Mammary microvascular endothelial cell (primary cell): ENCODE measurements around the gene TMEM86B. TPM values are rescaled to one million over a fixed set of nuclear protein-coding genes. Genes with fewer than 3 reads are reported as not detected.

Experiments
- total RNA-seq: library from RNA; depleted of rRNA; stranded (reverse); fragments of >200 nt; gene quantifications from 2 replicates; pipeline ENCODE4 v1.2.3, GENCODE V29; 2015

Gene TMEM86B, protein sequence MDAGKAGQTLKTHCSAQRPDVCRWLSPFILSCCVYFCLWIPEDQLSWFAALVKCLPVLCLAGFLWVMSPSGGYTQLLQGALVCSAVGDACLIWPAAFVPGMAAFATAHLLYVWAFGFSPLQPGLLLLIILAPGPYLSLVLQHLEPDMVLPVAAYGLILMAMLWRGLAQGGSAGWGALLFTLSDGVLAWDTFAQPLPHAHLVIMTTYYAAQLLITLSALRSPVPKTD
- 0.27 and 1.7 TPM in 2 replicates for total RNA-seq

DNA sequence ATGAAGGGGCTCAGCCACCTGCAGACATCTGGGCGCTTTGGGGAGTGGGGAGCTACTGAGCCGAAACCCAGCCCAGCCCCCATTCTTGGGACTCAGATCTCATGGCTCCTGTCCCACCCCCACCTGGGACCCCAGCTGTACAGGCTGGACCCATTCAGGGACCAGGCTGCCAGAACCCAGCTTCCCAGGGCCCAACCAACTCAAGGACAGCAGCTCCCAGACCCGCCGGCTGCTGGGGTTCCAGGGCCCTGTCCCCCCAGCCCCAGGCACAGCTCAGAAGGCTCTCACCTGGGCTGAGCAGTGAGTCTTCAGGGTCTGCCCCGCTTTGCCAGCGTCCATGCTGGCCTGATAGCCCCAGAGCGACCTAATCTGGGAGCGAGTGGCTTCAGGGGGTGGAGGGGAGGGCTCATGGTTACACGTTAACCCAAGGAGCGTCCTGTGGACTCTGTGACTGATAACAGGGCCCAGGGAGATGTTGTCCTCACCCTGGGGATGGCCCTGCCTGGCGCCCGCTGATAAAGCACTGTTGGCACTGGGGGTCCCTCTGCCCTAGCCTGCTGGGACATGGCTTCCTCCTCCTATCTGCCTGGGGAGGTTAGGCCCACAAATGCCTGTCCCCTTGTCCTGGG is at the start of gene TMEM86B:
TSS of gene TMEM86B (minus strand) at position 361 of the 629 bp plus-strand sequence. CDS start at position 339, 22 bp downstream.

DNA sequence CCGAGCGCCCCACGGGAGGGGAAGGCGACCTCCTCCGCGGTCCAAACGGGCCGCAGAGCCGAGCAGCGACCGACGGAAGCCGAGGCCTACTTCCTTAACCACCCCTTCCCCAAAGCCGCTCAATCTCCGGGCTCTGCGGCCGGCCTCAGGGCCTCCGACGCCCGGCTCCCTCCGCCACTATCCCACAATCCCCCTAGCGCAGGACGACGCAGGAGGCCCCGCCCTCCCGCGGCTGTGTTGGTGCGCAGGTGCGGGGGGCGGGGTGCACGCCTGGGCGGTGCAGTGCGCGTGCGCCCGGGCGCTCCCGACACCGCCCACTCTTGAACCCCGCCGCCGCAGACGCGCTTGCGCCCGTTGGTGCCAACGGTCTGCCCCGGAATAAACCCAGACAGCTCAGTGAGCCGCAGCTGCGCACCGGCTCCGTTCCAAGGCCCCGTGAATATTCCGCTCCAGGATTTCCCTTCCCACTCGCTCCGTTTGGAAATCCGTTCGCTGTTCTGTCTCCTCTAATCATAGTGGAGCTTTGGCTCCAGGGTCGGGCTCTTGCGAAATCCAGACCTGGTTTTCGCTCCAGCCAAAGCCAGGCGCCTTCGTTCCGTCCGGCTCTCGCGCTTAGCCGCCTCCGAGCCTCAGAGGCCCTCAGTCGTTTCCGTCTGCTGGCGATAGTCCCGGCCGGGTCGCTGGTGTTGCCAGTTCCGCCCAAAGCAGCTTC is 30.4 kb upstream of the TMEM86B start, which contains the start of gene PPP6R1:
TSS of gene PPP6R1 (minus strand) at position 190 of the 712 bp plus-strand sequence. CDS start 11,914 bp downstream, outside the sequence.

DNA sequence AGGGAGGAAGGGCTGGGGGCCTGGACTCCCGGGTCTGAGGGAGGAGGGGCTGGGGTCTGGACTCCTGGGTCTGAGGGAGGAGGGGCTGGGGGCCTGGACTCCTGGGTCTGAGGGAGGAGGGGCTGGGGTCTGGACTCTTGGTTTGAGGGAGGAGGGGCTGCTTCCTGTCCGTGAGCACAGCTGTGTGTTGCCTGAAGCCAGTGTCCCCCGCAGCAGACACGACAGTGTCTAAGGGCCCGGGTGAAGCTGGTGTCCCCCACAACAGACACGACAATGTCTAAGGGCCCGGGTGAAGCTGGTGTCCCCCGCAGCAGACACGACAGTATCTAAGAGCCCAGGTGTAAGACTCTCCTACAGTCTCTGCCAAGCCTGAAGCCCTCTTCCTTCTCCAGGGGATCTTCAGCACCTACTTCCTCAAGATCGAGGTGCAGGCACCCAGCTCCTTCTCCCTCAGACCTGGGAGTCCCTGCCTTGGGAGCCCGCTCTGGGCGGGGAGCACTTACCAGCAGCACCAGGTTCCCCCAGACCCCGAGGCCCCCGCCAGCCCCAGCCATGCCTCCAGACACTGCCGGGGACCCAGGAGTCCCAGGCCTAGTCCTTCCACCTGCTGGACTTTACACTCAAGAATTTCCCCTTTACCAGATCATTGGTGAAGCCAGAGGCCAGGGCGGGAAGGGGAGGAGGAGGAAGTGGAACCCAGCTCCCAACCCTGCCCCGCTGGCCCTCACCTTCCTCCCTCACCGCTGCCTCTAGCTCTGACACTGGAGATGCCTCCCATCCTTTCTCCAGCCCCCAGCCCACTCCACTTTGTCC is 19.5 kb downstream of the TMEM86B start, which contains the start of gene PTPRH:
TSS of gene PTPRH (minus strand) at position 622 of the 813 bp plus-strand sequence. CDS start at position 554, 68 bp downstream.

DNA sequence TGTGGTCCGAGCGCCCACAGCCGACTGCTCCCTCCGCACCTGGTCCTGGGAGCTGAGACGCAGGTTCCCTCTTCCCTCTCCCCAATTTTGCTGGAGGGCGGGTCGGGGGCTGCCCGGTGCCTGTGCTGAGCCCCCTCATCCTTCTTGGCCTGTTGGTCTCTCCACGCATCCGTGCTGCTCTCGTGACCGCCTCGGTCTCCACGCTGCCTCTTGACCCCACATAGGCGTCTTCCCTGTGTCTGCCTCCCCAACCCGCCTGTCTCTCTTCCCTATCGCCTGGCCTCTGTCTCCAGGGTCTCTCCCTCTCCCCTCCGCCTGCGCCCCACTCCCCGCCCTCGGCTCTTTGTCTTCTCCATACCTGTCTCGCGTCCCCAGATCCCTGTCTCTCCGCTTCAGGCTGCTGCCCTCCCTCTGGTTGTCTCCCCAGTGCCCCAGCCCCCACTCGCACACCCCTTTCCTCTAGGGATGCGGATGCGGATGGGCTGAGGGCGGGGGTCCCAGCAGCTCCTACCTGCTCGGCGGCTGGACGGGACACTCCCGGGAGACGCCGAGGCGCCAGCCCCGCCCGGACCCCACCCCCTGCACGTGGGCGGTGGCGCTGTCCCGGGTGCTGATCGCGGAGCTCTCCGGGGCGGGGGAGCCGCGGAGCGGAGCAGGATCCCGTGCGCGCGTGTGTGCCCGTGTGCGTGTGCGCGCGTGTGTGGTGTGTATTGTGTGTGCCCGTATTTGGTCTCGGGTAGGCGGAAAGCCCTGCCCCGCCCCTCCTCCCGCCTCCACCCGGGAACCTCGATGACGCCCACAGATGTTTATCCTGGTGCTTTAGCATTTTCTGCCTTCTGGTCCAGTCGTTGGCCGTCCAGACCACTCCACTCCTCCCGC is 48.7 kb downstream of the TMEM86B start, which contains the start of gene SYT5:
TSS of gene SYT5 (minus strand) at position 684 of the 879 bp plus-strand sequence. CDS start 1,248 bp downstream, outside the sequence.

Other genes with a start within 250 kb of the TMEM86B start
- gene GP6, start 190.5 kb downstream of the TMEM86B start, total RNA-seq: not detected in 2 replicates
- gene RDH13, start 165.6 kb downstream of the TMEM86B start, total RNA-seq: 8.1 and 8.8 TPM in 2 replicates
- 12.6 and 14.7 TPM in 2 replicates for gene EPS8L1, start 152.9 kb downstream of the TMEM86B start, total RNA-seq
- 58.8 and 64.1 TPM in 2 replicates for gene PPP1R12C, start 111.1 kb downstream of the TMEM86B start, total RNA-seq
- 0.79 and 3.1 TPM in 2 replicates for gene TNNT1, start 79.6 kb downstream of the TMEM86B start, total RNA-seq
- gene TNNI3, start 71.0 kb downstream of the TMEM86B start, total RNA-seq: not detected in 2 replicates
- 0.79 and 1.8 TPM in 2 replicates for gene DNAAF3, start 62.1 kb downstream of the TMEM86B start, total RNA-seq
- not detected in 2 replicates for gene SYT5, start 48.5 kb downstream of the TMEM86B start, total RNA-seq
- gene PTPRH, start 19.3 kb downstream of the TMEM86B start, total RNA-seq: 3.1 and 5.3 TPM in 2 replicates
- gene PPP6R1, start 30.3 kb upstream of the TMEM86B start, total RNA-seq: 44.7 and 51.5 TPM in 2 replicates
- 44.3 and 63.8 TPM in 2 replicates for gene HSPBP1, start 51.3 kb upstream of the TMEM86B start, total RNA-seq
- 0.25 and 0.27 TPM in 2 replicates for gene BRSK1, start 55.2 kb upstream of the TMEM86B start, total RNA-seq
- gene TMEM150B, start 96.6 kb upstream of the TMEM86B start, total RNA-seq: not detected in 2 replicates
- gene KMT5C, start 111.1 kb upstream of the TMEM86B start, total RNA-seq: 6.3 and 6.6 TPM in 2 replicates
- not detected in 2 replicates for gene COX6B2, start 126.0 kb upstream of the TMEM86B start, total RNA-seq
- gene GARIN5B, start 134.5 kb upstream of the TMEM86B start, total RNA-seq: not detected in 2 replicates
- gene IL11, start 141.7 kb upstream of the TMEM86B start, total RNA-seq: not detected in 2 replicates
- not detected in 2 replicates for gene TMEM190, start 148.1 kb upstream of the TMEM86B start, total RNA-seq
- not detected in 2 replicates for gene TMEM238, start 155.5 kb upstream of the TMEM86B start, total RNA-seq
- 251 and 353 TPM in 2 replicates for gene RPL28, start 157.2 kb upstream of the TMEM86B start, total RNA-seq
- gene UBE2S, start 179.0 kb upstream of the TMEM86B start, total RNA-seq: 153 and 158 TPM in 2 replicates
- gene SHISA7, start 214.5 kb upstream of the TMEM86B start, total RNA-seq: not detected in 2 replicates
- gene ISOC2, start 232.9 kb upstream of the TMEM86B start, total RNA-seq: 73.3 and 78.3 TPM in 2 replicates
- not detected in 2 replicates for gene C19orf85, start 236.0 kb upstream of the TMEM86B start, total RNA-seq
- gene ZNF628, start 247.9 kb upstream of the TMEM86B start, total RNA-seq: 3.9 and 8.3 TPM in 2 replicates